Spleen (tissue), 7 donors: Measurements from ENCODE around the gene ZNF860.

Source experiments
- POLR2A ChIP-seq, 3 donors: fragments of 450-650 bp; IDR thresholded peaks; one replicate each; pipeline ENCODE4 v1.5.1; 2017; ENCODE audit warnings: antibody characterized with exemption in 3 of 3, mild to moderate bottlenecking in 1 of 3
- TF ChIP-seq, protein P1 (sequence below), 11 experiments: fragments of 200-600 bp in 7 of 11; fragments of 450-650 bp in 4 of 11; sonication (generic) in 4 of 11; IDR thresholded peaks in 8 of 11; conservative IDR thresholded peaks in 3 of 11; 1 replicate in 7 of 11; 2 replicates in 4 of 11; pipeline versions ENCODE4 v1.4.0 to v1.8.0; 2016 to 2021; ENCODE audit warnings: antibody characterized with exemption in 11 of 11, inconsistent platforms in 4 of 11, mild to moderate bottlenecking in 1 of 11
- donor health status: DM: no; HTN: no; CAD: no; lungs with moderate emphysema.
- donor health status: DM: no; HTN: no; CAD: no.
- donor health status: DM: no; HTN: no; CAD: no.

DNA sequence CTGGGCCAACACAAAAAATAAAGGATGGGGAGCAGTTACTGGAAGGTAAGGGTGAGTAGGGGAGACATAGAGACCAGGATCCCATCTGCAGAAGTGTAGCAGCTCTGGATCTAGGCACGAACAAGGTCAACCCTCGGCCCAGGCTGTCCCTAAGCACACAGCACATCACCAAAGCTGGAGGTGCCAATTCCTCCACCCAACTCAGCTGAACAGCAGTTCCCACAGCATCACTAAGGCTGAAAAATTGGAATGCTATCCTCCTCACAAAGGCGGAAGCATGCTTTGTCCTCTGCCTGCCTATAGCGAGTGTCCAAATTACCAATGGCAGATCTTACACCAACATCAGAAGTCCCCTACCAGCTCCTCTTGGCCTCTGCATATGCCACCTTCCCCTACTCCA is 34.4 kb upstream of the ZNF860 start:
- TF ChIP-seq, protein P1, sequence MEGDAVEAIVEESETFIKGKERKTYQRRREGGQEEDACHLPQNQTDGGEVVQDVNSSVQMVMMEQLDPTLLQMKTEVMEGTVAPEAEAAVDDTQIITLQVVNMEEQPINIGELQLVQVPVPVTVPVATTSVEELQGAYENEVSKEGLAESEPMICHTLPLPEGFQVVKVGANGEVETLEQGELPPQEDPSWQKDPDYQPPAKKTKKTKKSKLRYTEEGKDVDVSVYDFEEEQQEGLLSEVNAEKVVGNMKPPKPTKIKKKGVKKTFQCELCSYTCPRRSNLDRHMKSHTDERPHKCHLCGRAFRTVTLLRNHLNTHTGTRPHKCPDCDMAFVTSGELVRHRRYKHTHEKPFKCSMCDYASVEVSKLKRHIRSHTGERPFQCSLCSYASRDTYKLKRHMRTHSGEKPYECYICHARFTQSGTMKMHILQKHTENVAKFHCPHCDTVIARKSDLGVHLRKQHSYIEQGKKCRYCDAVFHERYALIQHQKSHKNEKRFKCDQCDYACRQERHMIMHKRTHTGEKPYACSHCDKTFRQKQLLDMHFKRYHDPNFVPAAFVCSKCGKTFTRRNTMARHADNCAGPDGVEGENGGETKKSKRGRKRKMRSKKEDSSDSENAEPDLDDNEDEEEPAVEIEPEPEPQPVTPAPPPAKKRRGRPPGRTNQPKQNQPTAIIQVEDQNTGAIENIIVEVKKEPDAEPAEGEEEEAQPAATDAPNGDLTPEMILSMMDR (IDR thresholded peaks at IDR 0.05 in 8 of 11, conservative IDR thresholded peaks at IDR 0.05 in 3 of 11) = no peak
- TF ChIP-seq POLR2A (IDR thresholded peaks at IDR 0.05) = no peak
